Stomach (tissue), 9 donors: Measurements from ENCODE around the gene FGD2. TPM values are rescaled to one million over a fixed set of nuclear protein-coding genes. Genes with fewer than 3 reads are reported as not detected.
A peak's percentile ranks its signal among the peaks of the same experiment; 100 is the strongest.

ENCODE experiments used
- DNase-seq, 2 donors: peaks; one replicate each; pipeline versions ENCODE4 v3.0.0 to v3.0.0-alpha.2; 2013 to 2019
- H3K27ac ChIP-seq, 5 donors: fragments of 200-600 bp in 4 of 5; sonication (generic) in 4 of 5; one replicate each; pipeline ENCODE4 v1.5.1; 2013 to 2019; ENCODE audit warnings: mild to moderate bottlenecking in 1 of 5, moderate library complexity in 1 of 5
- H3K27me3 ChIP-seq, 3 donors: fragments of 200-600 bp; sonication (generic); one replicate each; pipeline ENCODE4 v1.5.1; 2017 to 2019; ENCODE audit warnings: mixed run types in 1 of 3
- H3K36me3 ChIP-seq, 4 donors: fragments of 200-600 bp; sonication (generic); 1 replicate in 3 of 4; 2 replicates in 1 of 4; pipeline ENCODE4 v1.5.1; 2016 to 2019
- H3K4me1 ChIP-seq, 4 donors: fragments of 200-600 bp; sonication (generic); one replicate each; pipeline ENCODE4 v1.5.1; 2016 to 2019
- H3K4me3 ChIP-seq, 4 donors: fragments of 200-600 bp; sonication (generic) in 3 of 4; one replicate each; pipeline ENCODE4 v1.5.1; 2016 to 2019; ENCODE audit warnings: mild to moderate bottlenecking in 1 of 4
- H3K9me3 ChIP-seq, 4 donors: fragments of 200-600 bp; sonication (generic); one replicate each; pipeline ENCODE4 v1.5.1; 2016 to 2019
- EP300 ChIP-seq: sonication (generic); formaldehyde crosslinking; IDR thresholded peaks from one replicate; pipeline ENCODE4 v1.6.1; 2017; ENCODE audit warnings: antibody characterized with exemption
- POLR2A ChIP-seq, 4 donors: fragments of 450-650 bp; IDR thresholded peaks; one replicate each; pipeline ENCODE4 v1.6.1; 2016; ENCODE audit warnings: antibody characterized with exemption in 4 of 4, control low read depth in 2 of 4, mild to moderate bottlenecking in 1 of 4, moderate library complexity in 1 of 4
- POLR2AphosphoS5 ChIP-seq, 3 donors: sonication (generic); formaldehyde crosslinking; IDR thresholded peaks; one replicate each; pipeline ENCODE4 v1.6.1; 2016; ENCODE audit warnings: antibody characterized with exemption in 3 of 3
- WGBS, 5 donors: extraction: QIAGEN DNeasy Blood & Tissue Kit in 3 of 5; methylation state at CpG; one replicate each; pipeline versions ENCODE4 v1.1.5 to v1.1.7; 2013 to 2018; 5-methylcytosine and 5-hydroxymethylcytosine counted together
- intact Hi-C: fragments of 100-400 bp; cut with DNase I; formaldehyde crosslinking; loops from one replicate; pipeline ENCODE4 v1.15.1; 2023; ENCODE audit warnings: low total_unique reads
- polyA plus RNA-seq, 3 donors: library from polyadenylated mRNA; stranded (reverse); fragments of 200-250 nt; gene quantifications; one replicate each; pipeline ENCODE4 v1.2.3, GENCODE V29; 2013
- total RNA-seq, 5 donors: library from RNA; depleted of rRNA; stranded (reverse); fragments of >200 nt; gene quantifications; one replicate each; pipeline versions ENCODE4 v1.1.0 to v1.2.3, GENCODE V29; 2014 to 2016
- TF ChIP-seq, protein P1 (sequence below), 7 experiments: fragments of 450-650 bp in 4 of 7; fragments of 200-600 bp in 3 of 7; sonication (generic) in 3 of 7; IDR thresholded peaks; one replicate each; pipeline ENCODE4 v1.5.1; 2016 to 2019; ENCODE audit warnings: antibody characterized with exemption in 7 of 7, control low read depth in 2 of 7, mild to moderate bottlenecking in 1 of 7
- donor health status: healthy with polysubstance abuse.
- donor health status: Bipolar disorder and iron deficiency.
- donor health status: healthy.

The FGD2 gene
- total and polyA plus RNA-seq, 8 donors: 2.6 to 34.5 (median 5.3) TPM

DNA sequence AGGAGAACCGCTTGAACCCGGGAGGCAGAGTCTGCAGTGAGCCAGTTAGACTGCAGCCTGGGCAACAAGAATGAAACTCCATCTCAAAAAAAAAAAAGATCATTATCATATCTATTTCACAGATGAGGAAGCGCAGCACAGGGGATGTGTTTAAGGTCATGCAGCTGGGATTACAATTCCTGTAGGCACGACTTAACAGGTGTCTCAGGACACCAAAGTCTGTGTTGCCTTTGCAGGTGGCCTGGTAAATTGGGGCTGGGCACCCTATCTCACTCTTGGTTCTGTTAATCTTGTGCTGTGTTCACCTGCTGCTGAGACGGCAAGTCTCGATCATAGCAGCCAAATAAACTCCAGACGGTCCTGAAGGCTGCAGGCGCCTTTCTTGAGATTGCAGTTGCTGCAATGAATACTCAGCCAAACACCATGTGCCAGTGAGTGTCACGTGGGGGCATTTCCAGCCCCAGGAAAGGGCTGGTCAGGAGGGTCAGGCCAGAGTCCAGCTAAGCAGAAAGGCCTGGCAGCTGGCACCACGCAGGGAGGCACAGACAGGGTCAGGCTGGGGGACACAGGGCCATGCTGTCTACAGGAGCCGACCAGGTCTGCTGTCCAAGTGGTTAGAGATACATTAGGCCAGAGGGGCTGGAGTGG lies 55.8 kb downstream of the FGD2 start:
- Histone ChIP-seq H3K4me1 (peaks cover 18 to 45% (median 25%) of the 10 kb centered on the region in 4 donors), H3K36me3 (no peaks in the 10 kb centered on the region), H3K27me3 (no peaks in the 10 kb centered on the region), H3K27ac (peak overlapping the region; percentile 1 to 78 (median 48)), H3K4me3 (no peak overlapping the region), H3K9me3 (no peaks in the 10 kb centered on the region)
- WGBS, 5 donors: 39 to 64% (median 59%) methylated on average over 9 to 11 of the region's 11 CpGs
- intact Hi-C loops: no loop called here
- DNase-seq: peak; percentile 54 to 83
- no peak for TF ChIP-seq POLR2A (IDR thresholded peaks at IDR 0.05)
- peak in 2 of 3 donors; percentile 57 to 81 for TF ChIP-seq POLR2AphosphoS5 (IDR thresholded peaks at IDR 0.05)
- TF ChIP-seq, protein P1, sequence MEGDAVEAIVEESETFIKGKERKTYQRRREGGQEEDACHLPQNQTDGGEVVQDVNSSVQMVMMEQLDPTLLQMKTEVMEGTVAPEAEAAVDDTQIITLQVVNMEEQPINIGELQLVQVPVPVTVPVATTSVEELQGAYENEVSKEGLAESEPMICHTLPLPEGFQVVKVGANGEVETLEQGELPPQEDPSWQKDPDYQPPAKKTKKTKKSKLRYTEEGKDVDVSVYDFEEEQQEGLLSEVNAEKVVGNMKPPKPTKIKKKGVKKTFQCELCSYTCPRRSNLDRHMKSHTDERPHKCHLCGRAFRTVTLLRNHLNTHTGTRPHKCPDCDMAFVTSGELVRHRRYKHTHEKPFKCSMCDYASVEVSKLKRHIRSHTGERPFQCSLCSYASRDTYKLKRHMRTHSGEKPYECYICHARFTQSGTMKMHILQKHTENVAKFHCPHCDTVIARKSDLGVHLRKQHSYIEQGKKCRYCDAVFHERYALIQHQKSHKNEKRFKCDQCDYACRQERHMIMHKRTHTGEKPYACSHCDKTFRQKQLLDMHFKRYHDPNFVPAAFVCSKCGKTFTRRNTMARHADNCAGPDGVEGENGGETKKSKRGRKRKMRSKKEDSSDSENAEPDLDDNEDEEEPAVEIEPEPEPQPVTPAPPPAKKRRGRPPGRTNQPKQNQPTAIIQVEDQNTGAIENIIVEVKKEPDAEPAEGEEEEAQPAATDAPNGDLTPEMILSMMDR (IDR thresholded peaks at IDR 0.05): no peak

DNA sequence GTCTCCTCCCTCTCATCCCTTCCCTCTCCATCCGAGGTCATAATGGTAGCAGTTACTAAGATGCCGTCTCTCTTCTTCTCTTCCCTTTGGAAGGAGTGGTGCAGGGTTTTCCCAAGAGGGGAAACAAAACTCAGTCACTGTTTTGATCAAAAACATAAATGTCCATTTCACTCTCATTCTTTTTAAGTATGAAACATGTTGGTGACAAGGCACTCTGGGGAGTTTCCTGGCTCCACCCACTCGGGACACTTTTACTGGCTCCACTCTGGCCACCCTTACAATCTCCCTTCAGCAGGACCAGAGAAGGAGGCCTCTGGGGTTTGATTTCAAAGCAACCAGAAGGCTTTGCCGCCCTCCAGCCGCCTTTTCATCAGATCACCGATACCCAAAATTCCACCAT lies 57.0 kb downstream of the FGD2 start:
- WGBS, 5 donors: 87 to 92% (median 89%) methylated on average over 6 of the region's 6 CpGs
- H3K36me3 ChIP-seq: no peaks in the 10 kb centered on the region

DNA sequence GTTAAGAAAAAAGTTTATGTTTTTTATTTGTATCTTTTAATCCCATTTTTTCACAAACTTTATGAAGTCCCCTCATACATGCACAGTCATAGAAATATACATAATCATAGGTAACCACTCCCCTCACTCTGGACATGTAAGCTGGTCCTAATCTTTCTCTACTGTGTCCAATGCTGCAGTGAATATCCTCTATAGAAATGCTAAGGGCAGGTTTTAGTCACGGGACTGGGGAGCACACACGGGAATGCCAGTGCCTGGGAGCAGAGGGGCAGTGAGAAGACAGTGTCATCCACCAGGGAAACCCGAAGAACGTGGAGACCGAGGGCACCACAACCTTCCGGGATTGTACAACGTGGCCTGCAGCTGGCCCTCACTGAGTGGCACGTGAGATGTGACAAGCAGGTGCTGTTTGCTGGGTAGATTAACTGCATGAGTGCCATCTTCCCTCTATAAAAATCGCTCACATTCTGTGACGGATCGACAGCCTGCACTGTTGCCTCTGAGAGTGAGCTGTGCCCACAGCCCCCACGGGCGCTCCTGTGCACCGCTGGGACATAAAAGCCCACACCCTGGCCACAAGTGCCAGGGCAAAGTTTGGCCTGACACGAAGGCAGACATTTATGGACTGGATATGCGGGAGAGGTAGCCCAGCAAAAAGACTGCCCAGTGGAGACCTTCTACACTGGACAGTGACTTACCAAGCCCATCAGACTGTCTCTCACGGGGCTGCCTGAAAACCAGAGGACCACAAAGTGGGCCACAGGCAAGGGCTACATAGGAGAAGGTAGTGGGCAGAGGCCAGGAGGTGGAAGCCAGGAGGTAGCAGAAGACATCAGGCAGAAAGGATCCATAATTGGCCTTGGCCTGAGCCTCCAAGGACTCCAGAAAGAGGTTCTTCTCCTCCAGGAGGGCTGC lies 63.2 kb downstream of the FGD2 start:
- DNase-seq: no peak
- intact Hi-C loops: no loop called here
- Histone ChIP-seq H3K4me3 (no peak overlapping the region), H3K9me3 (no peaks in the 10 kb centered on the region), H3K27ac (no peak overlapping the region), H3K4me1 (peaks cover 0 to 11% (median 0%) of the 10 kb centered on the region in 4 donors), H3K36me3 (no peaks in the 10 kb centered on the region), H3K27me3 (no peaks in the 10 kb centered on the region)
- TF ChIP-seq EP300 (no peak), POLR2A (IDR thresholded peaks at IDR 0.05) (no peak), POLR2AphosphoS5 (IDR thresholded peaks at IDR 0.05) (no peak)
- TF ChIP-seq, protein P1 (IDR thresholded peaks at IDR 0.05): no peak
- 82 to 91% (median 86%) methylated on average over 10 to 17 of the region's 17 CpGs for WGBS, 5 donors

More for the DNA sequence above, 57.0 kb downstream of the FGD2 start:
- Histone ChIP-seq H3K9me3 (no peaks in the 10 kb centered on the region), H3K27me3 (no peaks in the 10 kb centered on the region), H3K27ac (no peak overlapping the region), H3K4me1 (peaks cover 18 to 35% (median 25%) of the 10 kb centered on the region in 4 donors), H3K4me3 (no peak overlapping the region)
- intact Hi-C loops: no loop called here
- TF ChIP-seq POLR2A (IDR thresholded peaks at IDR 0.05) (no peak), POLR2AphosphoS5 (IDR thresholded peaks at IDR 0.05) (no peak), EP300 (no peak)
- TF ChIP-seq, protein P1 (IDR thresholded peaks at IDR 0.05): no peak
- no peak for DNase-seq

DNA sequence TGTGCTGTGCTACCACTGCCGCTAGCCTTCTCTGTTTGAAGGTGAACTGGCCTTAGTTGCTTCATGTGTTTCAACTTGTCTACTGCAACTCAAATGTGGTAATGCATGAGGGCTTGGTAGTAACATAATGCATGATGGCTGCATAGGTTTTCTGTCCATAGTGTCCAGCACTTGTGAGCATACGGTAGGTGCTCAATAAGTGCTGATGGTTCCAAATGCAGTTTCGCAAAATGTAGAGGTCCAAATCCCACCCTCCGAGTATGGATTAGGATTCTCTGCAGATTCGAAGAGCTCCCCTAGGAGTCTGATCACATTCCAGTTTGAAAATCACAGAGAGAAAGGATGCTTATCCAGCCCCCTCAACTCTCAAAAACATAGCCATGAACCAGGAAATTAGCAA lies 64.2 kb downstream of the FGD2 start:
- intact Hi-C loops: no loop called here
- TF ChIP-seq, protein P1 (IDR thresholded peaks at IDR 0.05): no peak
- TF ChIP-seq POLR2A (IDR thresholded peaks at IDR 0.05): no peak
- no peak for TF ChIP-seq EP300
- no peak for TF ChIP-seq POLR2AphosphoS5 (IDR thresholded peaks at IDR 0.05)
- Histone ChIP-seq H3K4me3 (no peak overlapping the region), H3K9me3 (no peaks in the 10 kb centered on the region), H3K4me1 (peaks cover 0 to 11% (median 0%) of the 10 kb centered on the region in 4 donors), H3K27ac (no peak overlapping the region), H3K27me3 (no peaks in the 10 kb centered on the region), H3K36me3 (no peaks in the 10 kb centered on the region)
- DNase-seq: no peak
- 82 to 95% (median 88%) methylated on average over 5 of the region's 5 CpGs for WGBS, 5 donors
